HG02981 (cell line): ENCODE data around the gene NEUROG1.

ENCODE experiments used
- ATAC-seq: cut with Tn5 transposase; IDR thresholded peaks from one replicate; pipeline ENCODE4 v1.9.1; 2021; ENCODE audit warnings: mild to moderate bottlenecking, moderate library complexity; ENCODE audit not compliant: unreplicated experiment

NEUROG1 gene

GRCh38 chr5:135565266-135565665 lies 29.5 kb upstream of the NEUROG1 start:
- ATAC-seq = no peak

GRCh38 chr5:135564331-135564730 lies 28.6 kb upstream of the NEUROG1 start:
- no peak for ATAC-seq

DNA sequence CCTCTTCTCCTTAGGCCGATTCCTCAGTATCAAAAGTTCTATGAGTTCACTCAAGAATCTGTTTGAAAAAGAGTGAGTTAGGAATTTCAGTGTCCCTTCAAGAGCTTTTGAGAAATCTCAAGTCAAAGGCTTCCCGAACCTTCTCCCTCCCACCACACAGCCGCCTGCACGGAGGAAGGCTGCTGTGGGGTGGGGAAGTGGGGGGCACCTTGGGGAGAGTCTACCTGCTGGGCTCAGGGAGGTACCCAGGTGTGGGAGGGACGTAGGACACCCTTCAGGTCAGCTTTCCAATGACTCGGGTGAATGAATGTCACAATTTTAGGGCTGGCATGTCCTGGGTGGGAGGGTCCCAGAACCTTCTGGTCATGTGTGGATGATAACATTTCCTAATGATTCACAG lies 25.5 kb upstream of the NEUROG1 start:
- no peak for ATAC-seq

DNA sequence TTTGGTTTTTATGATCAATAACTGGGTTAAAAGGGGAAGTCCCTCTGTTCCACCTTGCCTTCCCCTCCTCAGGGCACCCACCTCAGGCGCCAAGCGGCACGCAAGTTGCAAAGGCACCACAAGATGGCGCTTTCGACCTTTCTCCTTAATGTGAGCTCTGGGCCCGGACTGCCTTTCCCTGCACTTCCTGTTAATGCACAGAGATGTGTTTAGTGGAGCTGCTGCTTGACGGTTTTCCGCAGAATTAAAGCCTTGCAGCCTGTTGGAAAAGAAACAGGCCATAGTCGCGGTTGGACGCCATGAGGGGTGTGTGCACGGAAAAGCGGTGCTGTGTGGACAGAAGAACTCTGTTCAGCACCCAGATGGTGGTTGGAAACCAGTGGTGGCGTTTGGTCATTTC lies 25.1 kb upstream of the NEUROG1 start:
- ATAC-seq = peak; percentile 90

DNA sequence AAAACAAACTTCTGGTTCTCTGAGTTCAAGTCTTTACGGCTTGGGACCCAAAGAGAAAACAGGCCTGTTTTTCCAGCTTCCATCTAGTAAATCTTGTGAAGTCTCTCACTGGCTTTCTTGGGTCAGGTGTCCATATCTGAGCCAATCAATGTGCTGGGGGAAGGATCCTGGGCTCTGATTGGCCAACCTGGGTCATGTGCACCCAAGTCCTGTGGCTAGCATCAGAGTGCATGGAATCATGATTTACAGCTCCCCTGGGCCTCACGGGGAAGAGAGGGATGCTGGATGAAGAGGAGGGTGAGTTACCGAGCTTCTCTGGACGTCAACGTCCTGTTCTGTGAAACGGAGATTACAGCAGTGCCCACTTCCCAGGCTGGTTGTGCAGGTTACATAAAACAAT lies 23.6 kb upstream of the NEUROG1 start:
- ATAC-seq = no peak

DNA sequence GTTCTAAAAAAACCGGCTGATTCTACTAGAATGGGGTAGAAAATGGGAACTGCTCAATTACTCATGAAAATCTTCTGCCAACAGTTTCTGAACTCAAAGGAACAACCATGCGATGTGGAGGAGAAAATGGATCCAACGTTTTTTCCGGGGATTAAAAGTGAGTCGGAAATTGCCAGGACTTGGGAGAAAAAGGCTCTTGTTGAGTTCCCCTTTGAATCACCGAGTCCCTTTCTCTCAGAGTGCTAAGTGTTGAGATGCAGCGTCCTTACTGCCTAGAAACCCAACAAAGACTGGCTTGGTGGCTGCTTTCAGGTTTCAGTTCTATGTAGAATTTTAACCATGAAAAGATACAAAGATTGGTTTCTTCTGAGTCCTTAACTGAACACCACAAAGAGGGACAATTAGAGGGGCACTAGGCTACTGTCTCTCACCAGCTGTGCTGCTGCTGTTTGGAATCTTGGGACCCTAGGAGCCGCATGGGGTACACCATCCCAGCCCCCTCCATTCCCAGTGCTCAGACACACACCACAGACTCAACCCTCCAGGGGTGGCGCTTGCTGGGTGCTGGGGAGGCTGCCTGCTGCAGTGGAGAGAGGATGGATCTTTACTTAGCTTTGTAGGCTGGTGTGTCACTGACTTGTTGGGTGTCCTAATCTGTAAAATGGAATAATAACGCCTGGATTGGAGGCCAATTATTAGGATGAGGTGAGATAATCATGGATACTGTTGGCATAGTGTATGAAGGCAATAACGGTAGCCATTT lies 21.5 kb upstream of the NEUROG1 start:
- no peak for ATAC-seq

- ATAC-seq = no peak
These were observed 20.9 kb upstream of the NEUROG1 start for GRCh38 chr5:135556620-135557019.

GRCh38 chr5:135555530-135555929 lies 19.8 kb upstream of the NEUROG1 start:
- ATAC-seq = no peak

DNA sequence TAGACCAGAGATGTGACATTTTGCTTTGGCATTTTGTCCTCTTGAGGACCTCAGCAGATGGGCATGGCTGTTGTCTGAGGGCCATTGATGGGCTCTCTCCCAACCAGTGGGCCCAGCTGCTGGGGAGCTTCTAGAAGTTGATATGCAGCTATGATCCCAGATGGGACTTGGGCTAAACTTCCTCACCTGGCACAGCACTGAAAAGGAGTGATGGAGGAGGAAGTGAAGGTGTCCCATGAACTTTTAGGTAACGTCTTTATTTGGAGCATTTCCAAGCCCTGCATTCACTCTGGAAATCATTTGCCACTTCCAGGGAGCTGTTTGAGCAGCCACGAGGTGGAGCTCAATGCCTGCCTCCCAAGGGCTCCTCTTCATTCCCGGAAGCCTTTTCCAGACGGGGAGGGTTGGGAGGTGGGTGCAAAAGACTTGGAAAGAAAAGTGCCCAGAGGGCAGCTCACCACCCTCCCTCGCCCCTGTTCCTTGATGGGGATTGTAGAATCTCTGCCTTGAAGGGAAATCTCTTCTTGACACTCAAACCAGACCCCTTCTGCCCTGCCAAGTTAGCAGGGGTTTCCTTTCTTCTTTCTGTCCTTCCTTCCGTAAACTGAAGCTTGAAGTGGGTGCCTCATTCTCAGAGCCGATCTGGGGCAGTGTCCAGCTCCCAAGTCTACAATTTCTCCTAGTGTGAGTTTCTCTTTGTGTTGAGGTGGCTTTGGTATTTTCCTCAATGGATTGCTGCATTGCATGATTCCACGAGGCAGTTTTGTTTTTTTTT lies 18.1 kb upstream of the NEUROG1 start:
- no peak for ATAC-seq

- peak; percentile 79 for ATAC-seq
These were observed 16.1 kb upstream of the NEUROG1 start for GRCh38 chr5:135551593-135552447.

DNA sequence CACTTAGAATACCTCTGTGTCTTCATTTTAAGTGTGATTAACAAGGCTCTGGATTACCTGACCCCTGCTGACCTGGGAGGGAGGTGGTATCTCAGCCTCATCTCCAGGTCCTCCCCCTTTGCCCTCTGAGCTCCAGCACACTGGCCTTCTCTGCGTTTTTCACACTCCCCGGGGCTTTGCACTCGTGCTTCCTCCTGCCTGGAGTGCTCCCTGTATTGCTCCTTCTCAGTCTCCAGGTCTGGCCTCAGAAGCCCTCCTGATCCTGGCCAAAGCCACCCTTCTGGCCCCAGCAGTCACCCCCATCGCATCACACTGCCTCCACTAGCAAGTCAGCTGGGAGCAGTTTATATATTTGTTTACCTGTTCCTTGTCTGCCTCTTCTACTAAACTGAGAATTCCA lies 13.6 kb upstream of the NEUROG1 start:
- no peak for ATAC-seq

DNA sequence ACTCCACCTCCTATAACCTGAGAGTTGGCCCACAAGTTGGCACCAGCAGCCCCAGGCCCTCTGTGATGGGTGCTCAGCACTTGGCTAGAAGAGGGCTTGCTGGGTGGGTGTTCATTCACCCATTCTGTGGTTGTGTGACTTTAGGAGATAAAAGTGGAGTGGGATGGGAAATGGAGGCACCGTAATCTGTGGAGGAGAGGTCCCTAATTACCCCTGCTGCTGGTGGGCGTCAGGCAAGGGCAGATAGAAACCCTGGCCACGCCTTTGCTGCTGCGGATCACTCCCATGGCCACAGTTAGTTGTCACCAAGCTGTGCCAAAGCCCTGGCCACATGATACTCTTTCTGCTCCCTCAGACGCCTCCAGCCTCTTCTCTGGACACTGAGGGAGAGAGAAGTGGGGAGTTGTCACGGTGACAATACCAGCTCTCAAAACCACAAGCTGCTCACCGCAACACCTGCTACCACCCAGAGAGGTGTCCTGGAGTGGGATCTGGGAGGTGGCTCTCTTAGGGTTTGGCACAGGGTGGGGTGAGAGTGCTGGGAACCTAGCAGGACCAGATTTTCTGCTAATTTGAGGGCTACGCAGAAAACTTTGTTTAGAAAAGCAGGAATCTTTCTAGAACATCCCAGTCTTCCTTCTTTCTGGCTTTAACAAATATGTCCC lies 12.0 kb upstream of the NEUROG1 start:
- no peak for ATAC-seq

GRCh38 chr5:135546912-135547311 lies 11.1 kb upstream of the NEUROG1 start:
- no peak for ATAC-seq

DNA sequence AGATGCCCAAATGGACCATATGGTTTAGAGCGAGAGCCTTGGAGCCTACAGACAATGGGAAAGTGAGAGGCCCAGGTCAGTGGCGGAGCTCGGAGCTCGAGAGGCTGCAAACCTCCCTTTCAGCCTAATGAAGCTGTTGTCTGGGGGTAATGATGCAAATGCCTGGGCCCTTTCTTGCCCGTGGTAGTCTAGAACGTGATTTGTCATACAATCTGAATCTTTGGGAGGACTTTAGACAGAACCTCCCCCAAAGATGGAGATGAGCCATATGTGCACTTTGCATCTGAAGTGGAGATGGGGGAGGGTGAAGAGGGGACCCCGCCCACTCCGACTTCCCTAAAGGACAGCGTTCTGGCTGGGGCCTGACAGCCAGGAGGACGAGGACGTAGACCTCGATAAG lies 10.3 kb upstream of the NEUROG1 start:
- no peak for ATAC-seq

GRCh38 chr5:135545099-135545498 lies 9.3 kb upstream of the NEUROG1 start:
- no peak for ATAC-seq

DNA sequence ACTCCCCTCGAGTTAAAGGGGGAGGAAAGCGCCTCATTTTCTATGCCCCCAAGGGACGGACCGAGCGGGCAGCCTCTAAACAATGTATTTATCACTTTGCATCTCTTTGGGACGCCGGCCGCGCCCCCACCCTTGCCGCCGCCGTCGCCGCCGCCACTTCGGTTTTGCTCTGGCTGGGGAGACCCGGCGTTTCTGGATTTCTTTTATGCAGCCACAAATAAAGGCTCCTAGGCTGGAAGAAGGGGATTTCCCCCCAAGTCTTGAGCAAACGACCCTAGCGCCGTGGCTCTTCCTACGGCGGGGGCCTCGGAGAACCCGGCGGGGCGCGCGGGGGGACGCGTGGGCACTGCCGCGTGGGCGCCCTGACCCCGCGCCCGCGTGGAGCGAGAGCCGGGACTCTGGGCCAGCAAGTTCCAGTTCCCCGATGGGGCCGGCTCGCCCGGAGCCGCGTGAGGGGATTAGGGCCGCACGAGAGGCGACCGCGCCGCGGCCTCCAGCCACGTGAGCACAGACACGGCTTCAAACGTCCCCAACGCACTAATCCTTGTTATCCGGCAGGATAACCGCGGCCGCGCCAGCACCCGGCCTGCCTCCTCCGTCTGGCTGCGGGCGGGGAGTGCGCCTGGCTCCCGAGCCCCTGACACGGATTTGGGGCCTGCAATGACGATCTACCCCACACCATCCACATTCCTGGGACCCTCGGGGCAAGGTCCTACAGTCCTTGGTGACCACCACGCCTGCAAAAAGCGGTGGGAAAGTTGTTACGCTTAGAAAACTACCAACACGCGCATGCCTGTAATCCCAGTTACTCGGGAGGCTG lies 7.9 kb upstream of the NEUROG1 start:
- ATAC-seq = no peak

DNA sequence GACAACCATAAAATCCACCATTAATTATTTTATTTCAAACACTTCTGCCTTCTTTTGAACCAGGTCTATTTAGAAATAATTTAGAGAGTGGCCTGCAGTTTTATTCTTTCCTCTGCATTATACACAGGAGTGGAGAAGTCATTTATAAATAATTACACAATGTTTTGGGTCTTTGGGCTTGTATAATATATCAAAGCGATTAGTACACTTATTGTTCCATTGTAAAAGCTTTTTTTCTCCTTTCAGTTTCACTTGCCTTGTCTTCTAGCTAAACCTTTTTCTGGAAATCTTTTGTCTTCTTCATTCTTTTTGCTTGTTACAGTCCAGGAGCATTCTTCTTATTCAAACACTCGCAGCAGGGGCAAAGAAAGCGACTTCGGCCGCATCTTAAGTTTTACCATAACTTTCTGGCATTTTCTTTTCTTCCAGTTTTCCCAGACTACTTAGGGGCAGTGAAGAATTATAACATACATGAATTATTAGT lies 7.3 kb upstream of the NEUROG1 start:
- ATAC-seq = no peak

GRCh38 chr5:135541807-135542502 lies 6.2 kb upstream of the NEUROG1 start:
- ATAC-seq = no peak

DNA sequence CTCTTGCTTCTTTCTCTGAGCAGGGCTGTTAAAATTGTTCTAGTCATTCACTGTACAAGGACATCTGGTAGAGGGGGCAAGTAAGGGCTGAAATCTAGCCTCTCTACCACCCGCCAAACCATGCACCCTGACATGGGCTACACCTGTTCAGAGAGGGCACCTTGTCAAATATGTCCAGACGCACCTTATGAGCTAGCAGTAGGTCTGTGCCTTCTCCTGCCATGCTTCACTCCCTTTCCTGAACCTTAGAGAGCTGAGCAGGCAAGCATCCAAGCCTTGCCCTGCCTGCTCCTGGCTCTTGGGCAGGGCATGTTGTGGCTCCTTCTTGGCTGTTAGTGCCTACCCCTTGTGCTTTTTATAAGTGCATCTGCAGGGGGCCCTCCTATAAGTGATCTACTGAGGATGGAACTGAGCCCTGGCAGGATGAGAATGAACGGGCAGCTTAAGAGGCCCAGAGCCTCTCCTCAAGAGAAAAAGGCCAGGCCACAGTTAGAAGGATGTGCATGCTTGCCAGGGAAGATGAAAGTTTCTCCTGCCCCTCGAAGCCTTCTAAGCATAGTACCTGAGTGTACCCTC lies 3.8 kb upstream of the NEUROG1 start:
- no peak for ATAC-seq
